Measurements from ENCODE around the gene ZBTB7A.
"Not testable (repeated sequence)": the region's sequence is repeated elsewhere in the genome, so short reads cannot be mapped to it uniquely, and the experiment has no call there.

ZBTB7A gene

DNA sequence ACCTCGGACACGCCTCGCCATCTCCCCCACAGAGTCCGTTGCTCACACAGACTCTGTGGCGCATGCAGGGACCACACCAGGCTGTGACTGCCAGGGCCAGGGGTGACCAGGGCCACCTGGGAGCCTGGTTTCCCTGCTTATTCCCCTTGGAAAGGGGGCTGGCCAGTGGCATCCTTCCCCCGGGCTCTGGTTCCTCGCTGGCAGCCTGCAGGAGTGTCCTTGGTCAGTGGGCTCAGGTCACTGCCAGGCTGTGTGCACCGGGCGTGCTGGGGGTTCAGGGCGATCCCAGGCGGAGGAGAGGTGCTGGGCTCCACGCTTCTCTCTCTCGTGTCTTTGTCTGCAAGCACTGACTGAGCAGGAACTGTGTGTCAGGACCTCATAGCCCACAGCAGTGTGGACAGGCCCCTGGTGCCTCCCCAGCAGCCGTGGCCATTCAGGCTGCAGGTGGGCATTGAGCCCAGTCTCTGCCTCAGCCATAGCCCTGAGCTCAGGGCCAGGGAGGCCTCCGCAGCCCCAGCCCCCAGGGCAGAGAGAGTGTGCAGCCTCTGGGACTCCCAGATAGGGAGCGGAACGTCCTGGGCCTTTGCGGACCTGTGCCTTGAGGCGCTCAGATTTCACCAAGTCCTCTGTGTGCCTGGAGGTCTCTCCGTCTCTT, 52.7 kb downstream of the ZBTB7A start:
- DNase-seq = no peak

GRCh38 chr19:4012975-4013634, 53.6 kb downstream of the ZBTB7A start:
- no peak for DNase-seq

DNA sequence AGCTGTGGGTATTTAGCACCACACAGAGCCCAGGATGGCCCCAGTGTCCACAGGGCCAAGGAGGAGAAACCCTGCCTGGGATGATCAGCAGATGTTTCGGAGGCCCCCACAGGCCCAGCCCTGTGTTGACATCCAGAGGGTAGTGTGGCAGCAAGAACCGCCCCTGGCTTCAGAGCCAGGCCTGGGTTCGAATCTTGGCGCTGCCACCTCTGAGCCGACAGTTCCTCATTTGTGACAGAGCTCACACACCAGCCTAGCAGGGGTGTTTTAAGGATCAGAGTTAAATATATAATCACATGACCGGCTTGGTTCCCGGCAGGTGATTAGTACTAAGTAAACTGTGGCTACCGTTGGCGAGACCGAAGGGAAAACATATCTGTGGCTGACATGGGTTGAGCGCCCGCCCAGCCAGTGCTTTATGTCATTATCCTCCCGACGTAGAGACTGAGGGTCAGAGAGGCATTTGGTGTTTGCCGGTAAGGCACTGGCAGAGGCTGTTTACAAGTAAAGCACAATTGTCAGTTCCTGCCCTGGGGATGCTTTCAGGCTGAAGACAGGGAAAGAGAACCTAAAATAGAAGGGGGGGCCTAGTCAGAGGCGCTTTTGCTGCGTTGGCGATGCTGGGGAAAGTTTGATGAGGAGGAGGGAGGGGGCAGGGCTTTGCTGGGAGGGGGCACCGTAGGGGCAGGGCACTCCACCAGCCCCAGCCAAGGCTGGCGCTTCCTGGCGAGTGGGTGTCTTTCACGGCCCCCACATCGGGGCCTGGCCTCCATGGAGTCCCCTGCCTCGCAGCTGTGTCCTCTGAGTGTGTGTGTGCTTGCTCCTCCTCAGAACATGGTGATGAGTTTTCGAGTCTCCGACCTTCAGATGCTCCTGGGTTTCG, 54.4 kb downstream of the ZBTB7A start:
- DNase-seq = no peak

GRCh38 chr19:4011430-4011829, 55.3 kb downstream of the ZBTB7A start:
- not testable (repeated sequence) for DNase-seq

GRCh38 chr19:4010808-4011110, 55.9 kb downstream of the ZBTB7A start:
- no peak for DNase-seq

GRCh38 chr19:4009990-4010807, 56.5 kb downstream of the ZBTB7A start:
- no peak for DNase-seq

GRCh38 chr19:4007836-4008539, 58.7 kb downstream of the ZBTB7A start:
- no peak for DNase-seq

DNA sequence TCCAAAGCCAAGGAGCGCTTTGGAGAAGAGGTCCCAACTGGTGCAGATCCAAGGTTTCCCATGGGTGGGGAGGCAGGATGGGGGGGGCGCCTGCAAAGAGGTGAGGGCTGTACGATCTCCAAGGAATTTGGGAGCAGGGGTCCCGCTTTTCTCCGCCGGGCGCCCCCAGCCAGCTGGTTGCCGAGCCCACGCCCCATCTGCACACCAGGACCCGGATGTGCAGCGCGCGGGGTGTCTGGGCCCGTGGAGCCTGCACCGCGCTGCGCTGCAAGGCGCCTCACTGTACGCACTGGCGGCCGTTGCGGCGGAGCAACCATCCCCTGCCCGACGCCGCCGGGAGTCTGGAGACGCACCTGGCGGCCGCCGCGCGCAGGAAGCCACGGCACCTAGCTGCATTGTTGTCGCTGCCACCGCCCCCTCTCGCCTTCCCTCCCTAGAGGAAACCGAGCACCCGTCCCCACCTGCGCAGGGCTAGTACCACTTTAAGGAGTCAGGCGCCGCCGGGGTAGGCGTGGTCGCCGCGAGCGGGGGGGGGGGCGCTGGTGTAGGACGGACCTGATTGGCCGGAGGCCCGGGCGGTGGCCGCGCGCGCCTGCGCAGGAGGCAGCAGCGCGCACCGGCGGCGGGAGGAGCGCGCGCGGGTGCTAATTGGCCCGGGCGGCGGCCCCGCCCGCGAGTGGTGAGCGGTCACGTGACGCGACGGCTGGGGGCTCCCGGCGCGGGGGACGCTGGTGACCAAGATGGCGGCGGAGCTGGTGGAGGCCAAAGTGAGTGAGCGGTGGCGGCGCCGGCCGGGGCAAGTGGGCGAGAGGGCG, 59.5 kb downstream of the ZBTB7A start, which contains the start of gene PIAS4:
PIAS4 (plus strand) TSS at position 716 of the 815 bp plus-strand sequence; CDS start at position 741, 25 bp downstream.
- DNase-seq = peak; percentile 84

GRCh38 chr19:4005436-4005835, 61.3 kb downstream of the ZBTB7A start:
- DNase-seq = not testable (repeated sequence)

DNA sequence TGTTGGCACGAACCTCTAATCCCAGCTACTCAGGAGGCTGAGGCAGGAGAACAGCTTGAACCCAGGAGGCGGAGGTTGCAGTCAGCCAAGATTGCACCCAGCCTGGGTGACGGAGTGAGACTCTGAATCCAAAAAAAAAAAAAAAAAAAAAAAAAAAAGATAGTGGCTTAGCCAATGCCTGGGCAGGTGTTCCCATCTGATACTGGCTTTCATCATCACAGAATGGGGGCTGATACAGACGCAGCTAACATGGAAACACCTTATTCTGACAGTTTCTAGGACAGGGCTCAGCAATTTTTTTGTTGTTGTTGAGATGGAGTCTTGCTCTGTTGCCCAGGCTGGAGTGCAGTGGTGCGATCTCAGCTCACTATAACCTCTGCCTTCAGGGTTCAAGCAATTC, 65.9 kb downstream of the ZBTB7A start:
- DNase-seq = not testable (repeated sequence)

DNA sequence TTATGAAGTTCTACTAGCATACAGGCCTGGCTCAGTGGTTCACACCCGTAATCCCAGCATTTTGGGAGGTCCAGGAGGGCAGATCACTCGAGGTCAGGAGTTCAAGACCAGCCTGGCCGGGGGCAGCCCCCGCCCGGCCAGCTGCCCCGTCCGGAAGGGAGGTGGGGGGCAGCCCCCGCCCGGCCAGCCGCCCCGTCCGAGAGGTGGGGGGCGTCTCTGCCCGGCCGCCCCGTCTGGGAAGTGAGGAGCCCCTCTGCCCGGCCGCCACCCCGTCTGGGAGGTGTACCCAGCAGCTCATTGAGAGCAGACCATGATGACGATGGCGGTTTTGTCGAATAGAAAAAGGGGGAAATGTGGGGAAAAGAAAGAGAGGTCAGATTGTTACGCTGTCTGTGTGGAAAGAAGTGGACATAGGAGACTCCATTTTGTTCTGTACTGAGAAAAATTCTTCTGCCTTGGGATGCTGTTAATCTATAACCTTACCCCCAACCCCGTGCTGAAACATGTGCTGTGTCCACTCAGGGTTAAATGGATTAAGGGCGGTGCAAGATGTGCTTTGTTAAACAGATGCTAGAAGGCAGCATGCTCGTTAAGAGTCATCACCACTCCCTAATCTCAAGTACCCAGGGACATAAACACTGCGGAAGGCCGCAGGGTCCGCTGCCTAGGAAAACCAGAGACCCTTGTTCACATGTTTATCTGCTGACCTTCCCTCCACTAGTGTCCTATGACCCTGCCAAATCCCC, 67.9 kb downstream of the ZBTB7A start:
- not testable (repeated sequence) for DNase-seq

- no peak for DNase-seq
Measured at GRCh38 chr19:3995607-3996006, 71.1 kb downstream of the ZBTB7A start.

Data from NCI-H226 (cell line).